Liver (tissue), 9 donors: Measurements from ENCODE around the gene PRG2. TPM values are rescaled to one million over a fixed set of nuclear protein-coding genes. Genes with fewer than 3 reads are reported as not detected.

ENCODE experiments used
- DNase-seq: peaks from one replicate; pipeline ENCODE4 v3.0.0-alpha.2; 2017; ENCODE audit warnings: low spot score
- H3K27ac ChIP-seq, 2 donors: one replicate each; pipeline ENCODE4 v1.7.0; 2013; ENCODE audit warnings: inconsistent platforms in 2 of 2, low read length in 2 of 2, control low read depth in 1 of 2, low read depth in 1 of 2, mild to moderate bottlenecking in 1 of 2
- H3K27me3 ChIP-seq, 4 donors: one replicate each; pipeline versions ENCODE4 v1.6.1 to v1.7.0; 2013; ENCODE audit warnings: low read length in 3 of 4, inconsistent platforms in 1 of 4, mild to moderate bottlenecking in 1 of 4, moderate library complexity in 1 of 4; ENCODE audit not compliant: control insufficient read depth in 4 of 4, insufficient read depth in 4 of 4
- H3K36me3 ChIP-seq, 4 donors: one replicate each; pipeline versions ENCODE4 v1.6.1 to v1.7.0; 2013; ENCODE audit warnings: low read length in 3 of 4, mild to moderate bottlenecking in 3 of 4, low read depth in 1 of 4, moderate library complexity in 1 of 4; ENCODE audit not compliant: control insufficient read depth in 4 of 4, insufficient read depth in 3 of 4
- H3K4me1 ChIP-seq, 4 donors: one replicate each; pipeline versions ENCODE4 v1.6.1 to v1.7.0; 2013; ENCODE audit warnings: low read length in 3 of 4, mild to moderate bottlenecking in 3 of 4, moderate library complexity in 1 of 4; ENCODE audit not compliant: control insufficient read depth in 4 of 4, insufficient read depth in 4 of 4
- H3K4me3 ChIP-seq, 3 donors: one replicate each; pipeline versions ENCODE4 v1.6.1 to v1.7.0; 2013; ENCODE audit warnings: low read length in 3 of 3, control low read depth in 1 of 3, low read depth in 1 of 3, mild to moderate bottlenecking in 1 of 3
- H3K9ac ChIP-seq, 2 donors: one replicate each; pipeline ENCODE4 v1.7.0; 2013; ENCODE audit warnings: low read length in 2 of 2, mild to moderate bottlenecking in 2 of 2, moderate library complexity in 2 of 2, control low read depth in 1 of 2, low read depth in 1 of 2
- H3K9me3 ChIP-seq, 4 donors: one replicate each; pipeline versions ENCODE4 v1.6.1 to v1.7.0; 2013; ENCODE audit warnings: low read length in 3 of 4; ENCODE audit not compliant: control insufficient read depth in 4 of 4
- CTCF ChIP-seq: fragments of 150-350 bp; IDR thresholded peaks from 2 replicates; pipeline ENCODE4 v1.5.1; 2017; ENCODE audit warnings: improper control_type of control experiment, low read depth, low read length; ENCODE audit not compliant: missing input control
- EGR1 ChIP-seq, 2 donors: IDR thresholded peaks; 2 replicates each; pipeline ENCODE4 v1.6.1; 2016 to 2018; ENCODE audit warnings: antibody characterized with exemption in 2 of 2, low read depth in 2 of 2
- FOXA1 ChIP-seq: IDR thresholded peaks from 2 replicates; pipeline ENCODE4 v1.6.1; 2016; ENCODE audit warnings: antibody characterized with exemption
- FOXA2 ChIP-seq: IDR thresholded peaks from 2 replicates; pipeline ENCODE4 v1.6.1; 2016; ENCODE audit warnings: antibody characterized with exemption
- GABPA ChIP-seq, 2 donors: IDR thresholded peaks in 1 of 2; conservative IDR thresholded peaks in 1 of 2; 2 replicates each; pipeline ENCODE4 v1.6.1; 2016; ENCODE audit warnings: antibody characterized with exemption in 2 of 2, mild to moderate bottlenecking in 1 of 2, moderate library complexity in 1 of 2
- HNF4A ChIP-seq, 2 donors: conservative IDR thresholded peaks; 2 replicates each; pipeline ENCODE4 v1.6.1; 2016; ENCODE audit warnings: antibody characterized with exemption in 2 of 2, mild to moderate bottlenecking in 2 of 2
- HNF4G ChIP-seq: IDR thresholded peaks from 2 replicates; pipeline ENCODE4 v1.6.1; 2016; ENCODE audit warnings: antibody characterized with exemption
- JUND ChIP-seq, 2 donors: IDR thresholded peaks; 2 replicates each; pipeline ENCODE4 v1.6.1; 2016; ENCODE audit warnings: antibody characterized with exemption in 2 of 2
- NR2F2 ChIP-seq: IDR thresholded peaks from 2 replicates; pipeline ENCODE4 v1.6.1; 2016; ENCODE audit warnings: antibody characterized with exemption
- RAD21 ChIP-seq, 2 donors: IDR thresholded peaks; 2 replicates each; pipeline ENCODE4 v1.6.1; 2016; ENCODE audit warnings: antibody characterized with exemption in 2 of 2, mild to moderate bottlenecking in 2 of 2
- RXRA ChIP-seq, 2 donors: IDR thresholded peaks; 2 replicates each; pipeline ENCODE4 v1.6.1; 2017 to 2018; ENCODE audit warnings: antibody characterized with exemption in 2 of 2, mild to moderate bottlenecking in 1 of 2
- SP1 ChIP-seq: IDR thresholded peaks from 2 replicates; pipeline ENCODE4 v1.6.1; 2018; ENCODE audit warnings: antibody characterized with exemption, mild to moderate bottlenecking
- TAF1 ChIP-seq: conservative IDR thresholded peaks from 2 replicates; pipeline ENCODE4 v1.6.1; 2016; ENCODE audit warnings: antibody characterized with exemption, mild to moderate bottlenecking
- YY1 ChIP-seq: IDR thresholded peaks from 2 replicates; pipeline ENCODE4 v1.6.1; 2016; ENCODE audit warnings: antibody characterized with exemption, mild to moderate bottlenecking
- ZBTB33 ChIP-seq: IDR thresholded peaks from 2 replicates; pipeline ENCODE4 v1.6.1; 2016; ENCODE audit warnings: antibody characterized with exemption
- WGBS: extraction: QIAGEN DNeasy Blood & Tissue Kit; methylation state at CpG from one replicate; pipeline ENCODE4 v1.1.7; 2013; 5-methylcytosine and 5-hydroxymethylcytosine counted together
- polyA plus RNA-seq, 2 donors: library from polyadenylated mRNA; stranded (reverse) in 1 of 2; unstranded in 1 of 2; fragments of 200-250 nt in 1 of 2; fragments of >200 nt in 1 of 2; fragmentation: Nextera tagmentation in 1 of 2; extraction: Ambion mirVana in 1 of 2; gene quantifications; one replicate each; pipeline versions ENCODE4 v1.2.1 to v1.2.3, GENCODE V29; 2013 to 2015
- total RNA-seq, 2 donors: library from RNA; depleted of rRNA; stranded (reverse); fragments of >200 nt; gene quantifications; one replicate each; pipeline ENCODE4 v1.2.3, GENCODE V29; 2014
- TF ChIP-seq, protein P1 (sequence below): IDR thresholded peaks from 2 replicates; pipeline ENCODE4 v1.6.1; 2016; ENCODE audit warnings: antibody characterized with exemption, mild to moderate bottlenecking
- TF ChIP-seq, protein P2 (sequence below): IDR thresholded peaks from 2 replicates; pipeline ENCODE4 v1.6.1; 2016; ENCODE audit warnings: antibody characterized with exemption
- TF ChIP-seq, protein P3 (sequence below): IDR thresholded peaks from 2 replicates; pipeline ENCODE4 v1.6.1; 2016; ENCODE audit warnings: antibody characterized with exemption
- donor health status: healthy.
- donor health status: healthy.
- donor health status: healthy.
- donor health status: healthy.
- donor health status: healthy.

Gene PRG2
- total and polyA plus RNA-seq, 4 donors, result 0.74 to 24.2 (median 1.2) TPM; not detected in 1

- 94% methylated on average over 8 of the region's 8 CpGs for WGBS
- no peak overlapping the region for H3K27ac ChIP-seq
- DNase-seq, result no peak
- no peaks in the 10 kb centered on the region for H3K27me3 ChIP-seq
- no peaks in the 10 kb centered on the region for H3K9me3 ChIP-seq
- H3K9ac ChIP-seq, result no peak overlapping the region
- TF ChIP-seq, protein P1, sequence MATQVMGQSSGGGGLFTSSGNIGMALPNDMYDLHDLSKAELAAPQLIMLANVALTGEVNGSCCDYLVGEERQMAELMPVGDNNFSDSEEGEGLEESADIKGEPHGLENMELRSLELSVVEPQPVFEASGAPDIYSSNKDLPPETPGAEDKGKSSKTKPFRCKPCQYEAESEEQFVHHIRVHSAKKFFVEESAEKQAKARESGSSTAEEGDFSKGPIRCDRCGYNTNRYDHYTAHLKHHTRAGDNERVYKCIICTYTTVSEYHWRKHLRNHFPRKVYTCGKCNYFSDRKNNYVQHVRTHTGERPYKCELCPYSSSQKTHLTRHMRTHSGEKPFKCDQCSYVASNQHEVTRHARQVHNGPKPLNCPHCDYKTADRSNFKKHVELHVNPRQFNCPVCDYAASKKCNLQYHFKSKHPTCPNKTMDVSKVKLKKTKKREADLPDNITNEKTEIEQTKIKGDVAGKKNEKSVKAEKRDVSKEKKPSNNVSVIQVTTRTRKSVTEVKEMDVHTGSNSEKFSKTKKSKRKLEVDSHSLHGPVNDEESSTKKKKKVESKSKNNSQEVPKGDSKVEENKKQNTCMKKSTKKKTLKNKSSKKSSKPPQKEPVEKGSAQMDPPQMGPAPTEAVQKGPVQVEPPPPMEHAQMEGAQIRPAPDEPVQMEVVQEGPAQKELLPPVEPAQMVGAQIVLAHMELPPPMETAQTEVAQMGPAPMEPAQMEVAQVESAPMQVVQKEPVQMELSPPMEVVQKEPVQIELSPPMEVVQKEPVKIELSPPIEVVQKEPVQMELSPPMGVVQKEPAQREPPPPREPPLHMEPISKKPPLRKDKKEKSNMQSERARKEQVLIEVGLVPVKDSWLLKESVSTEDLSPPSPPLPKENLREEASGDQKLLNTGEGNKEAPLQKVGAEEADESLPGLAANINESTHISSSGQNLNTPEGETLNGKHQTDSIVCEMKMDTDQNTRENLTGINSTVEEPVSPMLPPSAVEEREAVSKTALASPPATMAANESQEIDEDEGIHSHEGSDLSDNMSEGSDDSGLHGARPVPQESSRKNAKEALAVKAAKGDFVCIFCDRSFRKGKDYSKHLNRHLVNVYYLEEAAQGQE, result no peak
- TF ChIP-seq GABPA (IDR thresholded peaks at IDR 0.05 in 1 of 2, conservative IDR thresholded peaks at IDR 0.05 in 1 of 2), result no peak
- no peak for TF ChIP-seq RXRA (IDR thresholded peaks at IDR 0.05)
- TF ChIP-seq RAD21 (IDR thresholded peaks at IDR 0.05), result no peak
- TF ChIP-seq, protein P2, sequence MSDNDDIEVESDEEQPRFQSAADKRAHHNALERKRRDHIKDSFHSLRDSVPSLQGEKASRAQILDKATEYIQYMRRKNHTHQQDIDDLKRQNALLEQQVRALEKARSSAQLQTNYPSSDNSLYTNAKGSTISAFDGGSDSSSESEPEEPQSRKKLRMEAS, result no peak
- no peak for TF ChIP-seq EGR1 (IDR thresholded peaks at IDR 0.05; ENCODE audit: low read depth in 2 of 2)
- no peak for TF ChIP-seq JUND (IDR thresholded peaks at IDR 0.05)
- TF ChIP-seq NR2F2, result no peak
- TF ChIP-seq FOXA1, result no peak
- TF ChIP-seq SP1, result no peak
- TF ChIP-seq CTCF, result no peak
- no peak for TF ChIP-seq ZBTB33
- TF ChIP-seq HNF4A (conservative IDR thresholded peaks at IDR 0.05), result no peak
- TF ChIP-seq FOXA2, result no peak
- TF ChIP-seq HNF4G, result no peak
- no peak for TF ChIP-seq YY1
- no peaks in the 10 kb centered on the region for H3K36me3 ChIP-seq
- peaks cover 0 to 2% (median 1%) of the 10 kb centered on the region in 4 donors for H3K4me1 ChIP-seq
- H3K4me3 ChIP-seq, result no peak overlapping the region
Observed at GRCh38 chr11:57392066-57392762, 1.8 kb upstream of the PRG2 start.

GRCh38 chr11:57391539-57391938 lies 1.1 kb upstream of the PRG2 start:
- H3K27me3 ChIP-seq, result no peaks in the 10 kb centered on the region
- no peaks in the 10 kb centered on the region for H3K4me1 ChIP-seq
- H3K27ac ChIP-seq, result no peak overlapping the region
- no peaks in the 10 kb centered on the region for H3K9me3 ChIP-seq
- no peak overlapping the region for H3K9ac ChIP-seq
- no peaks in the 10 kb centered on the region for H3K36me3 ChIP-seq
- no peak for DNase-seq
- H3K4me3 ChIP-seq, result no peak overlapping the region
- WGBS, result 89% methylated on average over 2 of the region's 2 CpGs
- TF ChIP-seq, protein P1, result no peak
- TF ChIP-seq TAF1, result no peak
- TF ChIP-seq, protein P3, sequence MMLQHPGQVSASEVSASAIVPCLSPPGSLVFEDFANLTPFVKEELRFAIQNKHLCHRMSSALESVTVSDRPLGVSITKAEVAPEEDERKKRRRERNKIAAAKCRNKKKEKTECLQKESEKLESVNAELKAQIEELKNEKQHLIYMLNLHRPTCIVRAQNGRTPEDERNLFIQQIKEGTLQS, result no peak
- no peak for TF ChIP-seq RAD21 (IDR thresholded peaks at IDR 0.05)
- TF ChIP-seq SP1, result no peak
- no peak for TF ChIP-seq HNF4G
- no peak for TF ChIP-seq EGR1 (IDR thresholded peaks at IDR 0.05; ENCODE audit: low read depth in 2 of 2)
- TF ChIP-seq FOXA2, result no peak
